Epidermal melanocyte (primary cell): Measurements from ENCODE around the gene STARD3.

Source experiments
- DNase-seq: peaks from one replicate; pipeline ENCODE4 v3.0.0; 2011; ENCODE audit warnings: low spot score; ENCODE audit not compliant: insufficient read length

The STARD3 gene

GRCh38 chr17:39659279-39660010, 22.5 kb downstream of the STARD3 start:
- no peak for DNase-seq

DNA sequence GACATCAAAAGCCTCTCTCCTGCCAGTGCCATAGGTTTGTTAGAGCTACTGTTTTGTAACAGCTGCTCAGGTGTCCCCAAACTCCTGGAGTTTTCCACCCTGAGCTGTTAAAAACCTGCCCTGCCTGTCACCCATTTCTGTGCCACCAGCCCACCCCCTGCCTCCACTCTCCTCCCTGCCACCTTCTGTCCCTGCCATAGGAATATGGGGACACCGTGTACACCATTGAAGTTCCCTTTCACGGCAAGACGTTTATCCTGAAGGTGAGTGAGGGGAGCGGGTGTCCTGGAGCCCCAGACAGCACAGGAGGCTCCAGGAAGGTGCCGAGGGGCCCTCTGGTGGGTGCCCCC, 23.0 kb downstream of the STARD3 start:
- no peak for DNase-seq

- DNase-seq: no peak
Observed at GRCh38 chr17:39660397-39661385, 23.7 kb downstream of the STARD3 start.

DNA sequence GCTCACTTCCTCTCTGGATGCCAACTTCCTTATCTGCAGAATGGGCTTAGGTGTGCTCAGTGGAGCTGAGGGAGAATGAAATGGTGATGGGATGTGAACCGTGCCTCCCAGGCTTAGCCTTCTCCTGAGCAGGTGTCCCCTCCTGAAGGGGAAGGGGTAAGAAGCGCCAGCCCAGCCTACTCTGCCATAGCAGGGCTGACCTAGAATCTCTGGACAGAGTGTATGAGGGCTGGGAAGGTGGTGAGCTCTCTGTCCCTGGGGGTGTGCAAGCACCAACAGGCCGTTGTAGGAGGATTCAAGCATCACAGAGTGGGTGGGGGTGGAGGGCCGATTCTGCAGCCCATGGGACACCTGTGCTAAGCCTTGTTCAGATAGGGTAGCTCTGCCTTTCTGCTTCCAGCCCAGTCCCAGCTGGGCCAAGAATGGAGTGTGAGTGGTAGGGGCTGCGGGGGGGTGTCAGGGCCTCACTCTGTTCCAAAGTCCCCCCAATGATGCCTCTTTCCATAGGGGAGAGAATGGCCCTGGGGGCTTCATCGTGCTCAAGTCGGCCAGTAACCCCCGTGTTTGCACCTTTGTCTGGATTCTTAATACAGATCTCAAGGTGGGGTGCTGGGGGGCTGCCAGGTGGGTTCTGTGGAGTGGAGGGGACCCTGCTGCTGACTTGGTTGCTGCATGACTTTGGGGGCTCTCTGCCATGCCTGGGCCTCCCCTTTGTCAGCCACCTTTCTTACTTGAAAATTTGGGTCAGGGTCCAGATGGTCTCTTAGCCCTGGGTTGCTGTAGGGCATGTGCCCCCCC, 25.0 kb downstream of the STARD3 start:
- DNase-seq: no peak

DNA sequence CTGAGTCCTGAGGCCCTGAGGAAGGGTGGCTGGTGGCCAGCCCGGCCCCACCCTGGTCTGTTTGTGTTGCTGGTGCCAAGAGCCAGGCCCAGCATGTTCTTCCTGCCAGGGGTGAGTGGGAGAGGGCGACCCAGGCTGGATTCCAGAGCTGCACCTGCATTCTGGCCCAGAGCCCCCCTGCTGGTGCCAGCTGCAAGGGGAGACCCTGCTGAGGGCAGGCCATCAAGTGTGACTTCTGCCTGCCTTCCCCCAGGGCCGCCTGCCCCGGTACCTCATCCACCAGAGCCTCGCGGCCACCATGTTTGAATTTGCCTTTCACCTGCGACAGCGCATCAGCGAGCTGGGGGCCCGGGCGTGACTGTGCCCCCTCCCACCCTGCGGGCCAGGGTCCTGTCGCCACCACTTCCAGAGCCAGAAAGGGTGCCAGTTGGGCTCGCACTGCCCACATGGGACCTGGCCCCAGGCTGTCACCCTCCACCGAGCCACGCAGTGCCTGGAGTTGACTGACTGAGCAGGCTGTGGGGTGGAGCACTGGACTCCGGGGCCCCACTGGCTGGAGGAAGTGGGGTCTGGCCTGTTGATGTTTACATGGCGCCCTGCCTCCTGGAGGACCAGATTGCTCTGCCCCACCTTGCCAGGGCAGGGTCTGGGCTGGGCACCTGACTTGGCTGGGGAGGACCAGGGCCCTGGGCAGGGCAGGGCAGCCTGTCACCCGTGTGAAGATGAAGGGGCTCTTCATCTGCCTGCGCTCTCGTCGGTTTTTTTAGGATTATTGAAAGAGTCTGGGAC, 25.8 kb downstream of the STARD3 start:
- no peak for DNase-seq

DNA sequence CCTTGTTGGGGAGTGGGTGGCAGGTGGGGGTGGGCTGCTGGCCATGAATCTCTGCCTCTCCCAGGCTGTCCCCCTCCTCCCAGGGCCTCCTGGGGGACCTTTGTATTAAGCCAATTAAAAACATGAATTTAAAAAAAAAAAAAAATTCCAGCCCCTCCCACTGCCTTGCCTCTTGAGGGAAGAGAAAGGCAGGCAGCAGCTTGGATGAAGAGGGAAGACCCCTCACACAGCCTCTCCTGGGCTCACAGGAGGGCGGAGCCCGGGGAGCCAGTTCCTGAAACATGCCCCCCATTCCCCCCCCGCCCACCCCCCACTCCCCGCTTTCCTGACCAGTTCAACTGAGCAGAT, 26.4 kb downstream of the STARD3 start:
- DNase-seq: no peak

GRCh38 chr17:39663688-39664580, 27.0 kb downstream of the STARD3 start:
- no peak for DNase-seq

DNA sequence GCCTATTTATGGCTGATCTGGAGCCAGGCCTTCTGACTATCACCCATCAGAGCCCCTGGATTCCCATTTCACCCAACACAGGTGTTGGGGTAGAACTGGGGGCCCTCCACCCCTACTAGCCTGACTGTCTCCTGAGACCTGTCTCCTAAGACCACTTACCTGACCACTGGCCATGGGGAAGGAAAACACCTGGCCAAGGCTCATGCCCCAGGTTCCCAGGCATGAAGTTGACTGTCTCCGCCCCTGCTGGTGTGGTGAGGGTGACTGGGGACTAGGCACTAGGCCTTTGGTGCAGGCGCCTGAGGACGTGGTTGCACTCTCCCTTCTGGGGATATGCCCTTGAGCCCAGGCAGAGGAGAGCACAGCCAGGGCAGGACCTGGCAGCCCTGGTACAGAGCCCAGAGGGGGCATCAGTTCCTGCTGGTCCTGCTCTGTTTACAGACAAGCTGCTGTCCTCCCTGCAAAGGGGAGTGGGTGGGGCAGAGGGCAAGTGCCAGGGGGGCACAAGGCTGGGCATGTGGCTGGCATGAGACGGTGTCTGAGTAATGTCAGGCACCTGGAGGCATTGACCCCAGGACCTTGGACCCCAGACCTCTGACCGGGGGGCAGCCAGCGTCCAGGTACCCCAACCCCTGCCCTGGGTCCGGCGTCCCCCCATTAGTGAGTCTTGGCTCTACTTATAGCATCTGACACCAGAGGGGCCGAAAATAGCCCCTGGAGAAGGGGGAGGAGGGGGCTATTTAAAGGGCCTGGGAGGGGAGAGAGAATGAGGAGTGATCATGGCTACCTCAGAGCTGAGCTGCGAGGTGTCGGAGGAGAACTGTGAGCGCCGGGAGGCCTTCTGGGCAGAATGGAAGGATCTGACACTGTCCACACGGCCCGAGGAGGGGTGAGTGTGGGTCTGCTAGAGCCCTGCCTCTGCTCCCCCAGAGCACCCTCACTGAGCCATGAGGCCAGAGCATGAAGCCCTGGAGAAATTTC, 27.9 kb downstream of the STARD3 start, which contains the start of gene TCAP:
TSS of gene TCAP (plus strand) at position 769 of the 981 bp plus-strand sequence. CDS start at position 780, 11 bp downstream.
- DNase-seq: no peak

DNA sequence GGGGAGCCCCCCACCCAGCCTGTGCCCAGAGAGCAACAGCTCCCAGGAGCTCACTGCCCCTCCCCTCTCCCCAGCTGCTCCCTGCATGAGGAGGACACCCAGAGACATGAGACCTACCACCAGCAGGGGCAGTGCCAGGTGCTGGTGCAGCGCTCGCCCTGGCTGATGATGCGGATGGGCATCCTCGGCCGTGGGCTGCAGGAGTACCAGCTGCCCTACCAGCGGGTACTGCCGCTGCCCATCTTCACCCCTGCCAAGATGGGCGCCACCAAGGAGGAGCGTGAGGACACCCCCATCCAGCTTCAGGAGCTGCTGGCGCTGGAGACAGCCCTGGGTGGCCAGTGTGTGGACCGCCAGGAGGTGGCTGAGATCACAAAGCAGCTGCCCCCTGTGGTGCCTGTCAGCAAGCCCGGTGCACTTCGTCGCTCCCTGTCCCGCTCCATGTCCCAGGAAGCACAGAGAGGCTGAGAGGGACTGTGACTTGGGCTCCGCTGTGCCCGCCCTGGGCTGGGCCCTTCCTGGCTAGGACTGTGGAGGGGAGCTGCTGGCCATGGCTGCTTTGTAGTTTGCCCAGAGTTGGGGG, 28.8 kb downstream of the STARD3 start:
- DNase-seq: no peak

DNA sequence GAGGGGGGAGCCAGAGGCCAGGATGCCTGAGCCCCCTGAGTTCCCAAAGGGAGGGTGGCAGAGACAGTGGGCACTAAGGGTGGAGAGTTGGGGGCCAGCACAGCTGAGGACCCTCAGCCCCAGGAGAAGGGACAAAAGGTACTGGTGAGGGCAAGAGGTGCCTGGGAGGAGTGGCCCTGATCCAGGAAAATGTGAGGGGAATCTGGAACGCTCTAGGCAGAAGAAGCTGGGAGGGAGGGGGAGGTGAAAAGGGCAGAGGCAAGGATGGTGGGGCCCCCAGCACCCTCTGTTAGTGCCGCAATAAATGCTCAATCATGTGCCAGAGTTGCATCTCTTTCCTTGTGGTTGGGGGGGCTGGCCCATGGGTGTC, 29.3 kb downstream of the STARD3 start:
- DNase-seq: no peak

GRCh38 chr17:39666601-39667261, 29.8 kb downstream of the STARD3 start:
- DNase-seq: no peak

GRCh38 chr17:39667262-39667944, 30.5 kb downstream of the STARD3 start:
- no peak for DNase-seq

GRCh38 chr17:39667945-39668924, 31.3 kb downstream of the STARD3 start, which contains the start of gene PNMT:
PNMT (plus strand) TSS chr17:39668453; CDS start chr17:39668476, 23 bp downstream.
- DNase-seq: no peak

DNA sequence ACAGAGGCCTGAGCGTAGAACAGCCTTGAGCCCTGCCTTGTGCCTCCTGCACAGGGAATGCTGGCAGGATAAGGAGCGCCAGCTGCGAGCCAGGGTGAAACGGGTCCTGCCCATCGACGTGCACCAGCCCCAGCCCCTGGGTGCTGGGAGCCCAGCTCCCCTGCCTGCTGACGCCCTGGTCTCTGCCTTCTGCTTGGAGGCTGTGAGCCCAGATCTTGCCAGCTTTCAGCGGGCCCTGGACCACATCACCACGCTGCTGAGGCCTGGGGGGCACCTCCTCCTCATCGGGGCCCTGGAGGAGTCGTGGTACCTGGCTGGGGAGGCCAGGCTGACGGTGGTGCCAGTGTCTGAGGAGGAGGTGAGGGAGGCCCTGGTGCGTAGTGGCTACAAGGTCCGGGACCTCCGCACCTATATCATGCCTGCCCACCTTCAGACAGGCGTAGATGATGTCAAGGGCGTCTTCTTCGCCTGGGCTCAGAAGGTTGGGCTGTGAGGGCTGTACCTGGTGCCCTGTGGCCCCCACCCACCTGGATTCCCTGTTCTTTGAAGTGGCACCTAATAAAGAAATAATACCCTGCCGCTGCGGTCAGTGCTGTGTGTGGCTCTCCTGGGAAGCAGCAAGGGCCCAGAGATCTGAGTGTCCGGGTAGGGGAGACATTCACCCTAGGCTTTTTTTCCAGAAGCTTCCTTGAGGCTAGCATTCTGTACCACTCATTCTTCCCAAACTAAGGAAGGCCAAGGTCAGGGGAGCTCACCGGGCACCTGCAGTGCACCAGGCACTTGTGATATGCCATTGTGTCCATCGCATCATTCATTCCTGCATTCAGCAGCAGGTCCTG, 33.2 kb downstream of the STARD3 start:
- no peak for DNase-seq

- DNase-seq: no peak
Observed at GRCh38 chr17:39670746-39671145, 33.8 kb downstream of the STARD3 start.
